ENCODE data around the gene TUBA8.
"Not testable (repeated sequence)": the region's sequence is repeated elsewhere in the genome, so short reads cannot be mapped to it uniquely, and the experiment has no call there.

The TUBA8 gene

GRCh38 chr22:18136563-18137320 is 26.1 kb downstream of the TUBA8 start:
- no peak for DNase-seq

GRCh38 chr22:18141004-18141403 is 30.4 kb downstream of the TUBA8 start:
- not testable (repeated sequence) for DNase-seq

GRCh38 chr22:18144105-18144504 is 33.5 kb downstream of the TUBA8 start:
- DNase-seq: no peak

GRCh38 chr22:18145676-18146388 is 35.2 kb downstream of the TUBA8 start:
- DNase-seq: no peak

GRCh38 chr22:18146389-18146753 is 35.8 kb downstream of the TUBA8 start:
- no peak for DNase-seq

GRCh38 chr22:18147791-18148190 is 37.2 kb downstream of the TUBA8 start:
- DNase-seq: no peak

- DNase-seq: no peak
Measured at GRCh38 chr22:18148293-18148965, 37.8 kb downstream of the TUBA8 start.

- no peak for DNase-seq
Measured at GRCh38 chr22:18152519-18152918, 41.9 kb downstream of the TUBA8 start.

- DNase-seq: no peak
Measured at GRCh38 chr22:18154821-18155390, 44.3 kb downstream of the TUBA8 start.

GRCh38 chr22:18155546-18155945 is 44.9 kb downstream of the TUBA8 start:
- DNase-seq: not testable (repeated sequence)

GRCh38 chr22:18156878-18157713 is 46.5 kb downstream of the TUBA8 start:
- DNase-seq: no peak

GRCh38 chr22:18157714-18158028 is 47.1 kb downstream of the TUBA8 start:
- DNase-seq: no peak

- not testable (repeated sequence) for DNase-seq
Measured at GRCh38 chr22:18160641-18161040, 50.0 kb downstream of the TUBA8 start.

- not testable (repeated sequence) for DNase-seq
Measured at GRCh38 chr22:18163843-18164242, 53.2 kb downstream of the TUBA8 start.

GRCh38 chr22:18164584-18164983 is 54.0 kb downstream of the TUBA8 start:
- not testable (repeated sequence) for DNase-seq

GRCh38 chr22:18165356-18165755 is 54.7 kb downstream of the TUBA8 start:
- DNase-seq: not testable (repeated sequence)

GRCh38 chr22:18170284-18170683 is 59.7 kb downstream of the TUBA8 start:
- DNase-seq: not testable (repeated sequence)

- not testable (repeated sequence) for DNase-seq
Measured at GRCh38 chr22:18172203-18172602, 61.6 kb downstream of the TUBA8 start.

- not testable (repeated sequence) for DNase-seq
Measured at GRCh38 chr22:18172776-18173175, 62.2 kb downstream of the TUBA8 start.

GRCh38 chr22:18173441-18173840 is 62.8 kb downstream of the TUBA8 start:
- DNase-seq: not testable (repeated sequence)
